Keratinocyte (primary cell): ENCODE measurements around the gene CFAP53. TPM values are rescaled to one million over a fixed set of nuclear protein-coding genes. Genes with fewer than 3 reads are reported as not detected.

Experiments
- DNase-seq: peaks from one replicate; pipeline ENCODE4 v3.0.0-alpha.2; 2011; ENCODE audit warnings: low read depth, missing footprints, low spot score
- FAIRE-seq: peaks from 2 replicates; lab custom pipeline; 2011; peaks lifted over from hg19 to GRCh38; lab: Jason Lieb, UNC
- H2AFZ ChIP-seq: 2 replicates; pipeline ENCODE4 v1.6.0; 2012; ENCODE audit warnings: low read length, control low read depth, inconsistent platforms; ENCODE audit not compliant: control insufficient read depth
- H3K27ac ChIP-seq: 2 replicates; pipeline ENCODE4 v1.5.1; 2011; ENCODE audit warnings: low read length; ENCODE audit not compliant: control insufficient read depth, insufficient read depth
- H3K27me3 ChIP-seq: 3 replicates; pipeline ENCODE4 v1.6.0; 2011; ENCODE audit warnings: low read length; ENCODE audit not compliant: control insufficient read depth, insufficient read depth; ENCODE audit errors: extremely low read depth
- H3K36me3 ChIP-seq, 2 experiments: 2 replicates in 1 of 2; 3 replicates in 1 of 2; pipeline ENCODE4 v1.5.1; 2011; ENCODE audit warnings: low read length in 2 of 2, mild to moderate bottlenecking in 1 of 2; ENCODE audit not compliant: control insufficient read depth in 2 of 2, insufficient read depth in 2 of 2; ENCODE audit errors: extremely low read depth in 1 of 2
- H3K4me1 ChIP-seq: 3 replicates; pipeline ENCODE4 v1.5.1; 2011; ENCODE audit warnings: low read length; ENCODE audit not compliant: control insufficient read depth, insufficient read depth; ENCODE audit errors: extremely low read depth
- H3K4me2 ChIP-seq: 3 replicates; pipeline ENCODE4 v1.6.0; 2011; ENCODE audit warnings: low read depth, low read length; ENCODE audit not compliant: control insufficient read depth, insufficient read depth; ENCODE audit errors: extremely low read depth
- H3K4me3 ChIP-seq, 3 experiments: fragments of 200-600 bp in 1 of 3; sonication (generic) in 1 of 3; 2 replicates in 2 of 3; 3 replicates in 1 of 3; pipeline ENCODE4 v1.5.1; 2011 to 2016; ENCODE audit warnings: low read length in 3 of 3, mild to moderate bottlenecking in 3 of 3, control low read depth in 2 of 3, inconsistent platforms in 1 of 3, low read depth in 1 of 3, mixed read lengths in 1 of 3, mixed run types in 1 of 3, moderate library complexity in 1 of 3; ENCODE audit not compliant: control insufficient read depth in 2 of 3, insufficient read depth in 2 of 3; ENCODE audit errors: extremely low read depth in 1 of 3
- H3K79me2 ChIP-seq: 2 replicates; pipeline ENCODE4 v1.6.0; 2012; ENCODE audit warnings: low read length; ENCODE audit not compliant: control insufficient read depth, insufficient read depth
- H3K9ac ChIP-seq: 3 replicates; pipeline ENCODE4 v1.6.0; 2011; ENCODE audit warnings: low read length; ENCODE audit not compliant: control insufficient read depth, insufficient read depth; ENCODE audit errors: extremely low read depth
- H3K9me1 ChIP-seq: 3 replicates; pipeline ENCODE4 v1.6.0; 2011; ENCODE audit warnings: low read length; ENCODE audit not compliant: control insufficient read depth, insufficient read depth; ENCODE audit errors: extremely low read depth
- H3K9me3 ChIP-seq: 2 replicates; pipeline ENCODE4 v1.5.1; 2012; ENCODE audit warnings: low read depth, low read length; ENCODE audit not compliant: control insufficient read depth
- H4K20me1 ChIP-seq: 3 replicates; pipeline ENCODE4 v1.6.0; 2011; ENCODE audit warnings: low read length; ENCODE audit not compliant: control insufficient read depth, insufficient read depth; ENCODE audit errors: extremely low read depth
- EZH2 ChIP-seq: IDR thresholded peaks from one replicate; pipeline ENCODE4 v1.6.1; 2012; ENCODE audit warnings: inconsistent platforms, mild to moderate bottlenecking, low read length, moderate library complexity
- dilution Hi-C: fragments of 300-500 bp; cut with MboI; formaldehyde crosslinking; loops from one replicate; pipeline ENCODE4 v1.7.0; 2020; ENCODE audit warnings: low sequenced_read_pairs; ENCODE audit not compliant: extremely low pct_ligation_motif_present
- polyA plus RNA-seq, 5 experiments: library from polyadenylated mRNA; depleted of rRNA in 3 of 5; stranded (reverse) in 3 of 5; stranded (forward) in 1 of 5; unstranded in 1 of 5; fragments of >200 nt; gene quantifications; 1 replicate in 1 of 5; 2 replicates in 3 of 5; 3 replicates in 1 of 5; pipeline versions ENCODE4 v1.2.1 to v1.2.3, GENCODE V29; 2011 to 2012; ENCODE audit warnings: missing spikeins in 2 of 5, low read depth in 1 of 5, low replicate concordance in 1 of 5
- TF ChIP-seq, protein P1 (sequence below), 3 experiments: IDR thresholded peaks in 1 of 3; conservative IDR thresholded peaks in 1 of 3; optimal IDR thresholded peaks in 1 of 3; 2 replicates in 2 of 3; 3 replicates in 1 of 3; pipeline versions ENCODE3 to v1.5.1; 2011; ENCODE audit warnings: low read length in 3 of 3, mild to moderate bottlenecking in 3 of 3, moderate library complexity in 2 of 3, control low read depth in 1 of 3, inconsistent platforms in 1 of 3; ENCODE audit not compliant: insufficient read depth in 2 of 3; ENCODE audit errors: extremely low read depth in 1 of 3

CFAP53 gene
- polyA plus RNA-seq, 1 donor (not counting 4 experiments of a cell fraction or from before 2014, with no cell fraction given): 0.59 TPM

GRCh38 chr18:50209311-50209710 is 57.0 kb downstream of the CFAP53 start:
- Histone ChIP-seq H3K4me2 (no peak overlapping the region), H3K9me3 (no peaks in the 10 kb centered on the region), H3K36me3 (no peaks in the 10 kb centered on the region), H3K4me3 (no peak overlapping the region), H3K27ac (no peak overlapping the region), H3K27me3 (peaks cover 10% of the 10 kb centered on the region), H4K20me1 (no peaks in the 10 kb centered on the region), H2AFZ (no peak overlapping the region), H3K4me1 (no peaks in the 10 kb centered on the region), H3K9me1 (no peaks in the 10 kb centered on the region), H3K9ac (no peak overlapping the region), H3K79me2 (no peaks in the 10 kb centered on the region)
- DNase-seq (no peak), FAIRE-seq (no peak)
- dilution Hi-C loops: no loop called here
- no peak for TF ChIP-seq EZH2
- TF ChIP-seq, protein P1, sequence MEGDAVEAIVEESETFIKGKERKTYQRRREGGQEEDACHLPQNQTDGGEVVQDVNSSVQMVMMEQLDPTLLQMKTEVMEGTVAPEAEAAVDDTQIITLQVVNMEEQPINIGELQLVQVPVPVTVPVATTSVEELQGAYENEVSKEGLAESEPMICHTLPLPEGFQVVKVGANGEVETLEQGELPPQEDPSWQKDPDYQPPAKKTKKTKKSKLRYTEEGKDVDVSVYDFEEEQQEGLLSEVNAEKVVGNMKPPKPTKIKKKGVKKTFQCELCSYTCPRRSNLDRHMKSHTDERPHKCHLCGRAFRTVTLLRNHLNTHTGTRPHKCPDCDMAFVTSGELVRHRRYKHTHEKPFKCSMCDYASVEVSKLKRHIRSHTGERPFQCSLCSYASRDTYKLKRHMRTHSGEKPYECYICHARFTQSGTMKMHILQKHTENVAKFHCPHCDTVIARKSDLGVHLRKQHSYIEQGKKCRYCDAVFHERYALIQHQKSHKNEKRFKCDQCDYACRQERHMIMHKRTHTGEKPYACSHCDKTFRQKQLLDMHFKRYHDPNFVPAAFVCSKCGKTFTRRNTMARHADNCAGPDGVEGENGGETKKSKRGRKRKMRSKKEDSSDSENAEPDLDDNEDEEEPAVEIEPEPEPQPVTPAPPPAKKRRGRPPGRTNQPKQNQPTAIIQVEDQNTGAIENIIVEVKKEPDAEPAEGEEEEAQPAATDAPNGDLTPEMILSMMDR (optimal IDR thresholded peaks at IDR 0.05 in 1 of 3, IDR thresholded peaks at IDR 0.05 in 1 of 3, conservative IDR thresholded peaks at IDR 0.05 in 1 of 3; ENCODE audit: extremely low read depth in 1 of 3, insufficient read depth in 2 of 3, low read length in 3 of 3): no peak

GRCh38 chr18:50207722-50208121 is 58.6 kb downstream of the CFAP53 start:
- Histone ChIP-seq H4K20me1 (no peaks in the 10 kb centered on the region), H3K79me2 (no peaks in the 10 kb centered on the region), H3K4me2 (no peak overlapping the region), H2AFZ (no peak overlapping the region), H3K9me1 (no peaks in the 10 kb centered on the region), H3K4me3 (no peak overlapping the region), H3K27me3 (peaks cover 16% of the 10 kb centered on the region), H3K27ac (no peak overlapping the region), H3K4me1 (no peaks in the 10 kb centered on the region), H3K9ac (no peak overlapping the region), H3K36me3 (no peaks in the 10 kb centered on the region), H3K9me3 (no peaks in the 10 kb centered on the region)
- no peak for DNase-seq
- dilution Hi-C loops: no loop called here
- no peak for FAIRE-seq
- TF ChIP-seq, protein P1 (optimal IDR thresholded peaks at IDR 0.05 in 1 of 3, IDR thresholded peaks at IDR 0.05 in 1 of 3, conservative IDR thresholded peaks at IDR 0.05 in 1 of 3; ENCODE audit: extremely low read depth in 1 of 3, insufficient read depth in 2 of 3, low read length in 3 of 3): no peak
- no peak for TF ChIP-seq EZH2
